SK-N-SH (cell line): Measurements from ENCODE around the gene ZNF816. TPM values are rescaled to one million over a fixed set of nuclear protein-coding genes. Genes with fewer than 3 reads are reported as not detected.
"Not testable (repeated sequence)": the region's sequence is repeated elsewhere in the genome, so short reads cannot be mapped to it uniquely, and the experiment has no call there.

Experiments used
- CTCF ChIA-PET: fragments of 300-600, 350-600 bp; formaldehyde crosslinking; extraction: SDS; loops from one replicate; lab custom pipeline; 2021; lab: Yijun Ruan, JAX
- POLR2A ChIA-PET: fragments of 350-600 bp; sonication (Branson Sonifier 250); formaldehyde crosslinking; extraction: SDS; loops from one replicate; lab custom pipeline; 2020; ENCODE audit warnings: antibody characterized with exemption, inconsistent platforms; lab: Yijun Ruan, JAX
- DNase-seq: peaks from one replicate; pipeline ENCODE4 v3.0.0; 2012
- H2AFZ ChIP-seq: fragments of 200-600 bp; sonication (generic); 2 replicates; pipeline ENCODE4 v1.8.1; 2016; ENCODE audit warnings: antibody characterized with exemption, mild to moderate bottlenecking, low read depth
- H3F3A ChIP-seq: fragments of 200-600 bp; sonication (generic); replicated peaks from 2 replicates; pipeline ENCODE3; 2016; ENCODE audit warnings: antibody characterized with exemption, mild to moderate bottlenecking; ENCODE audit not compliant: insufficient read depth
- H3K27ac ChIP-seq, 2 experiments: fragments of 200-500 bp in 1 of 2; fragments of 200-600 bp in 1 of 2; sonication (Bioruptor generic) in 1 of 2; sonication (generic), shearing (Covaris generic) in 1 of 2; 2 replicates each; pipeline versions ENCODE4 v1.5.1 to v1.6.1; 2014 to 2016; ENCODE audit warnings: low read depth in 2 of 2, inconsistent platforms in 1 of 2, low read length in 1 of 2, mild to moderate bottlenecking in 1 of 2, mixed read lengths in 1 of 2
- H3K27me3 ChIP-seq: fragments of 200-600 bp; sonication (generic), shearing (Covaris generic); 2 replicates; pipeline ENCODE4 v1.6.1; 2016; ENCODE audit warnings: mixed run types; ENCODE audit not compliant: insufficient read depth
- H3K36me3 ChIP-seq, 2 experiments: fragments of 200-500 bp in 1 of 2; fragments of 200-600 bp in 1 of 2; sonication (Bioruptor generic) in 1 of 2; sonication (generic) in 1 of 2; replicated peaks in 1 of 2; 2 replicates each; pipeline versions ENCODE3 to v1.5.1; 2014 to 2016; ENCODE audit warnings: low read length in 1 of 2, mild to moderate bottlenecking in 1 of 2; ENCODE audit not compliant: insufficient read depth in 2 of 2, control insufficient read depth in 1 of 2
- H3K4me1 ChIP-seq, 2 experiments: fragments of 200-500 bp in 1 of 2; fragments of 200-600 bp in 1 of 2; sonication (Bioruptor generic) in 1 of 2; sonication (generic), shearing (Covaris generic) in 1 of 2; 2 replicates each; pipeline versions ENCODE4 v1.5.1 to v1.6.1; 2014 to 2016; ENCODE audit warnings: low read depth in 1 of 2, low read length in 1 of 2, mixed run types in 1 of 2; ENCODE audit not compliant: insufficient read depth in 2 of 2, control insufficient read depth in 1 of 2
- H3K4me2 ChIP-seq: fragments of 200-600 bp; sonication (generic), shearing (Covaris generic); 2 replicates; pipeline ENCODE4 v1.6.1; 2017; ENCODE audit warnings: mixed run types
- H3K4me3 ChIP-seq, 2 experiments: fragments of 200-500 bp in 1 of 2; fragments of 200-600 bp in 1 of 2; sonication (Bioruptor generic) in 1 of 2; sonication (generic), shearing (Covaris generic) in 1 of 2; 2 replicates each; pipeline versions ENCODE4 v1.5.1 to v1.8.1; 2014 to 2016; ENCODE audit warnings: low read depth in 2 of 2, inconsistent platforms in 1 of 2, low read length in 1 of 2, mild to moderate bottlenecking in 1 of 2, mixed read lengths in 1 of 2, moderate library complexity in 1 of 2
- H3K79me2 ChIP-seq: fragments of 200-600 bp; sonication (generic); 2 replicates; pipeline ENCODE4 v1.8.1; 2017; ENCODE audit warnings: mild to moderate bottlenecking; ENCODE audit not compliant: insufficient read depth
- H3K9ac ChIP-seq: fragments of 200-600 bp; sonication (generic); 2 replicates; pipeline ENCODE4 v1.6.1; 2017; ENCODE audit warnings: mixed run types
- H3K9me2 ChIP-seq: fragments of 200-600 bp; sonication (generic); 2 replicates; pipeline ENCODE4 v1.6.1; 2017; ENCODE audit warnings: mixed run types
- H3K9me3 ChIP-seq: fragments of 200-600 bp; sonication (generic); 2 replicates; pipeline ENCODE4 v1.6.1; 2017; ENCODE audit warnings: mixed run types, mild to moderate bottlenecking, moderate library complexity
- H4K20me1 ChIP-seq: fragments of 200-600 bp; sonication (generic); 2 replicates; pipeline ENCODE4 v1.6.1; 2017; ENCODE audit warnings: mild to moderate bottlenecking, mixed run types; ENCODE audit not compliant: insufficient read depth
- CHD2 ChIP-seq: fragments of 150-350 bp; IDR thresholded peaks from 2 replicates; pipeline ENCODE4 v1.6.1; 2018; ENCODE audit warnings: low read length; ENCODE audit not compliant: partially characterized antibody
- EP300 ChIP-seq, 2 experiments: IDR thresholded peaks; 2 replicates each; pipeline versions ENCODE4 v1.4.0 to v1.6.1; 2012; ENCODE audit warnings: borderline replicate concordance in 1 of 2, low read depth in 1 of 2, low read length in 1 of 2
- FOSL2 ChIP-seq: IDR thresholded peaks from 2 replicates; pipeline ENCODE4 v1.4.0; 2012; ENCODE audit warnings: low read depth, mild to moderate bottlenecking, moderate library complexity, borderline replicate concordance
- NFIC ChIP-seq: IDR thresholded peaks from 2 replicates; pipeline ENCODE4 v1.4.0; 2012; ENCODE audit warnings: borderline replicate concordance
- POLR2AphosphoS5 ChIP-seq: IDR thresholded peaks from 2 replicates; pipeline ENCODE4 v1.6.1; 2012; ENCODE audit warnings: low read depth, low read length
- RAD21 ChIP-seq: IDR thresholded peaks from 2 replicates; pipeline ENCODE4 v1.6.1; 2012; ENCODE audit warnings: mild to moderate bottlenecking, low read length
- RFX5 ChIP-seq: IDR thresholded peaks from 2 replicates; pipeline ENCODE4 v1.6.1; 2012; ENCODE audit warnings: mild to moderate bottlenecking, improper control_type of control experiment, low read length
- RXRA ChIP-seq: IDR thresholded peaks from 2 replicates; pipeline ENCODE4 v1.4.0; 2012; ENCODE audit warnings: low read depth, mild to moderate bottlenecking, borderline replicate concordance
- TEAD4 ChIP-seq: IDR thresholded peaks from 2 replicates; pipeline ENCODE4 v1.4.0; 2012; ENCODE audit warnings: mild to moderate bottlenecking, borderline replicate concordance; ENCODE audit not compliant: insufficient read depth
- YY1 ChIP-seq: IDR thresholded peaks from 2 replicates; pipeline ENCODE4 v1.4.0; 2012; ENCODE audit warnings: low read depth, mild to moderate bottlenecking
- WGBS: methylation state at CpG from one replicate; pipeline ENCODE4 v1.1.6; 2017; ENCODE audit warnings: low lambda C conversion rate; 5-methylcytosine and 5-hydroxymethylcytosine counted together
- polyA plus RNA-seq, 3 experiments: library from polyadenylated mRNA; depleted of rRNA; stranded (reverse); fragments of >200 nt; gene quantifications; 2 replicates each; pipeline ENCODE4 v1.2.3, GENCODE V29; 2012
- TF ChIP-seq, protein P1 (sequence below): fragments of 150-350 bp; IDR thresholded peaks from 2 replicates; pipeline ENCODE4 v1.6.1; 2016; ENCODE audit warnings: mild to moderate bottlenecking, low read depth, low read length
- TF ChIP-seq, protein P2 (sequence below): fragments of 200-600 bp; sonication (generic); IDR thresholded peaks from 2 replicates; pipeline ENCODE4 v1.6.1; 2017; ENCODE audit warnings: antibody characterized with exemption, mild to moderate bottlenecking, moderate library complexity
- TF ChIP-seq, protein P3 (sequence below): IDR thresholded peaks from 2 replicates; pipeline ENCODE4 v1.4.0; 2012; ENCODE audit warnings: low read depth
- TF ChIP-seq, protein P4 (sequence below): IDR thresholded peaks from 2 replicates; pipeline ENCODE4 v1.4.0; 2012; ENCODE audit warnings: low read depth, borderline replicate concordance
- TF ChIP-seq, protein P5 (sequence below): IDR thresholded peaks from 2 replicates; pipeline ENCODE4; 2012

Gene ZNF816
- polyA plus RNA-seq, 1 of the 3 experiments (the other 2 are of a cell fraction) = 1.8 TPM

DNA sequence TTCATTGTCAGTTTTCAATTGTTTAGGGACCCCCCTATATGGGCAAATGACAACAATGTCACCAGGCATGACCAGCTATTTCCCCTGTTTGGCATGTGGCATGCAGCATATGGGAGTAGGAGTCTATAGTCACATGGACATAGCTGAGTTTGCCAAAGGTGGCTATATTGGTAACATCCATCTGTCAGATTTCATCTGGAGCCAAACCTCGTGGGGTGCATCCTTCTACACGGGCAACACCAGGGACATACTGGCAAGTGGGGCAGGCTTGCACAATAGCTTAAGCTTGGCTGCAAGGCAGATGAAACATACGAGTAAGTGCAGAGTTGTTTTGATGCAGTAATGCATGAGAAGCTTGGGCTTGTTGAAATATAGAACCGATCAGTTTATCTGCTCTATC lies 24.5 kb upstream of the ZNF816 start:
- CTCF ChIA-PET = no interaction called here
- Histone ChIP-seq H2AFZ (no peak overlapping the region), H3K9me3 (no peaks in the 10 kb centered on the region), H4K20me1 (no peaks in the 10 kb centered on the region), H3K4me2 (no peak overlapping the region), H3K36me3 (no peaks in the 10 kb centered on the region), H3K4me1 (peaks cover 0 to 4% of the 10 kb centered on the region in 2 experiments; a peak in 2 of 4 replicates), H3F3A (no peaks in the 10 kb centered on the region), H3K27ac (no peak overlapping the region)
- POLR2A ChIA-PET = no interaction called here
- TF ChIP-seq CHD2 (no peak), FOSL2 (no peak), EP300 (IDR thresholded peaks at IDR 0.05; ENCODE audit: borderline replicate concordance in 1 of 2, low read depth in 1 of 2, low read length in 1 of 2) (no peak), TEAD4 (no peak), RXRA (no peak), RFX5 (no peak), NFIC (no peak), YY1 (no peak), POLR2AphosphoS5 (no peak), RAD21 (no peak)
- TF ChIP-seq, protein P1, sequence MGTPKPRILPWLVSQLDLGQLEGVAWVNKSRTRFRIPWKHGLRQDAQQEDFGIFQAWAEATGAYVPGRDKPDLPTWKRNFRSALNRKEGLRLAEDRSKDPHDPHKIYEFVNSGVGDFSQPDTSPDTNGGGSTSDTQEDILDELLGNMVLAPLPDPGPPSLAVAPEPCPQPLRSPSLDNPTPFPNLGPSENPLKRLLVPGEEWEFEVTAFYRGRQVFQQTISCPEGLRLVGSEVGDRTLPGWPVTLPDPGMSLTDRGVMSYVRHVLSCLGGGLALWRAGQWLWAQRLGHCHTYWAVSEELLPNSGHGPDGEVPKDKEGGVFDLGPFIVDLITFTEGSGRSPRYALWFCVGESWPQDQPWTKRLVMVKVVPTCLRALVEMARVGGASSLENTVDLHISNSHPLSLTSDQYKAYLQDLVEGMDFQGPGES = no peak
- TF ChIP-seq, protein P2, sequence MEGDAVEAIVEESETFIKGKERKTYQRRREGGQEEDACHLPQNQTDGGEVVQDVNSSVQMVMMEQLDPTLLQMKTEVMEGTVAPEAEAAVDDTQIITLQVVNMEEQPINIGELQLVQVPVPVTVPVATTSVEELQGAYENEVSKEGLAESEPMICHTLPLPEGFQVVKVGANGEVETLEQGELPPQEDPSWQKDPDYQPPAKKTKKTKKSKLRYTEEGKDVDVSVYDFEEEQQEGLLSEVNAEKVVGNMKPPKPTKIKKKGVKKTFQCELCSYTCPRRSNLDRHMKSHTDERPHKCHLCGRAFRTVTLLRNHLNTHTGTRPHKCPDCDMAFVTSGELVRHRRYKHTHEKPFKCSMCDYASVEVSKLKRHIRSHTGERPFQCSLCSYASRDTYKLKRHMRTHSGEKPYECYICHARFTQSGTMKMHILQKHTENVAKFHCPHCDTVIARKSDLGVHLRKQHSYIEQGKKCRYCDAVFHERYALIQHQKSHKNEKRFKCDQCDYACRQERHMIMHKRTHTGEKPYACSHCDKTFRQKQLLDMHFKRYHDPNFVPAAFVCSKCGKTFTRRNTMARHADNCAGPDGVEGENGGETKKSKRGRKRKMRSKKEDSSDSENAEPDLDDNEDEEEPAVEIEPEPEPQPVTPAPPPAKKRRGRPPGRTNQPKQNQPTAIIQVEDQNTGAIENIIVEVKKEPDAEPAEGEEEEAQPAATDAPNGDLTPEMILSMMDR = no peak
- TF ChIP-seq, protein P3, sequence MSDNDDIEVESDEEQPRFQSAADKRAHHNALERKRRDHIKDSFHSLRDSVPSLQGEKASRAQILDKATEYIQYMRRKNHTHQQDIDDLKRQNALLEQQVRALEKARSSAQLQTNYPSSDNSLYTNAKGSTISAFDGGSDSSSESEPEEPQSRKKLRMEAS = no peak
- TF ChIP-seq, protein P4, sequence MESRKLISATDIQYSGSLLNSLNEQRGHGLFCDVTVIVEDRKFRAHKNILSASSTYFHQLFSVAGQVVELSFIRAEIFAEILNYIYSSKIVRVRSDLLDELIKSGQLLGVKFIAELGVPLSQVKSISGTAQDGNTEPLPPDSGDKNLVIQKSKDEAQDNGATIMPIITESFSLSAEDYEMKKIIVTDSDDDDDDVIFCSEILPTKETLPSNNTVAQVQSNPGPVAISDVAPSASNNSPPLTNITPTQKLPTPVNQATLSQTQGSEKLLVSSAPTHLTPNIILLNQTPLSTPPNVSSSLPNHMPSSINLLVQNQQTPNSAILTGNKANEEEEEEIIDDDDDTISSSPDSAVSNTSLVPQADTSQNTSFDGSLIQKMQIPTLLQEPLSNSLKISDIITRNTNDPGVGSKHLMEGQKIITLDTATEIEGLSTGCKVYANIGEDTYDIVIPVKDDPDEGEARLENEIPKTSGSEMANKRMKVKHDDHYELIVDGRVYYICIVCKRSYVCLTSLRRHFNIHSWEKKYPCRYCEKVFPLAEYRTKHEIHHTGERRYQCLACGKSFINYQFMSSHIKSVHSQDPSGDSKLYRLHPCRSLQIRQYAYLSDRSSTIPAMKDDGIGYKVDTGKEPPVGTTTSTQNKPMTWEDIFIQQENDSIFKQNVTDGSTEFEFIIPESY = no peak
- TF ChIP-seq, protein P5, sequence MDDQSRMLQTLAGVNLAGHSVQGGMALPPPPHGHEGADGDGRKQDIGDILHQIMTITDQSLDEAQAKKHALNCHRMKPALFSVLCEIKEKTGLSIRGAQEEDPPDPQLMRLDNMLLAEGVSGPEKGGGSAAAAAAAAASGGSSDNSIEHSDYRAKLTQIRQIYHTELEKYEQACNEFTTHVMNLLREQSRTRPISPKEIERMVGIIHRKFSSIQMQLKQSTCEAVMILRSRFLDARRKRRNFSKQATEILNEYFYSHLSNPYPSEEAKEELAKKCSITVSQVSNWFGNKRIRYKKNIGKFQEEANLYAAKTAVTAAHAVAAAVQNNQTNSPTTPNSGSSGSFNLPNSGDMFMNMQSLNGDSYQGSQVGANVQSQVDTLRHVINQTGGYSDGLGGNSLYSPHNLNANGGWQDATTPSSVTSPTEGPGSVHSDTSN = no peak
- TF ChIP-seq, all 33 proteins: peak for 0
- H3K9me2 ChIP-seq = no peaks in the 10 kb centered on the region
- H3K27me3 ChIP-seq = no peaks in the 10 kb centered on the region
- H3K79me2 ChIP-seq = no peaks in the 10 kb centered on the region
- H3K9ac ChIP-seq = no peak overlapping the region
- no peak overlapping the region for H3K4me3 ChIP-seq
- WGBS = 36% methylated on average over 4 of the region's 4 CpGs
- no peak for DNase-seq

DNA sequence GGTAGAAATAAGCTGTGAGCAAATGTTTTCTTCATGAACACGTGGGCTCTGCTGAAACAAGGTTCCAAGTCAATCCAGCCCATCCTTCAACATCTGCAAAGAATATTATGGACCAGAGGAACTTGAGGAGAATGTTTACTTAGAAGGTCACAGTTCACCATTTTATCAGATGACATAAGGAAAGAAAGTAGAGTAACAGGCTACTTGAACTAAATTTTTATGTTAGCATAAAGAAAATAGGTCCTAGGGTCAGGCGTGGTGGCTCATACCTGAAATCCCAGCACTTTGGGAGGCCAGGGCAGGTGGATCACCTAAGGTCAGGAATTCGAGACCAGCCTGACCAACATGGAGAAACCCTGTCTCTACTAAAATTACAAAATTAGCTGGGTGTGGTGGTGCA lies 20.5 kb upstream of the ZNF816 start:
- H3K9me3 ChIP-seq = not testable (repeated sequence)
- 21% methylated on average over 3 of the region's 3 CpGs for WGBS

More for the DNA sequence above, 20.5 kb upstream of the ZNF816 start:
- H3K36me3 ChIP-seq, H3K79me2 ChIP-seq, DNase-seq, H3K4me3 ChIP-seq, H3K4me2 ChIP-seq, H3K27ac ChIP-seq, H3K9ac ChIP-seq, H3F3A ChIP-seq, H2AFZ ChIP-seq, H3K9me2 ChIP-seq, POLR2A ChIA-PET, H4K20me1 ChIP-seq, H3K4me1 ChIP-seq, H3K27me3 ChIP-seq: not testable (repeated sequence)
- CTCF ChIA-PET = interaction anchor here (1.2 kb wide), 1 partner anchor 11 kb away, joined by 4 read pairs; no protein-coding TSS in a partner anchor
